ENCODE measurements around the gene ARHGEF18.

ARHGEF18 gene

DNA sequence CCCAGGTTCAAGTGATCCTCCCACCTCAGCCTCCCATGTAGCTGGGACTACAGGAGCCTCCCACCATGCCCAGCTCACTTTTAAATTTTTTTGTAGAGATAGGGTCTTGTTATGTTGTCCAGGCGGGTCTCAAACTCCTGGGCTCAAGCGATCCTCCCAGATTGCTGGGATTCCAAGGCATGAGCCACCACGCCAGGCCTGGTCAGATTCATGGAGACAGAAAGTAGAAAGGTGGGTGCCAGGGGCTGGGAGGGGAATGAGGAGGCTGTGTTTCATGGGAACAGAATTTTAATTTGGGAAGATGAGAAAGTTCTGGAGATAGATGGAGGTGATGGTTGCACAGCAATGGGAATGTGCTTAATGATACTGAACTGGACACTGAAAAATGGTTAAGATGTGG, 22.3 kb downstream of the ARHGEF18 start:
- no peaks in the 10 kb centered on the region for H3F3A ChIP-seq (ENCODE audit: control insufficient read depth, insufficient read depth)
- H3K27ac ChIP-seq (ENCODE audit: low read depth, low read length), result no peak overlapping the region
- H3K36me3 ChIP-seq (ENCODE audit: control insufficient read depth, low read length), result peaks cover 80% of the 10 kb centered on the region
- H4K20me1 ChIP-seq (ENCODE audit: control insufficient read depth, insufficient read depth, low read depth, low read length), result peaks cover 4% of the 10 kb centered on the region
- no peak for TF ChIP-seq EZH2phosphoT487 (IDR thresholded peaks at IDR 0.05; ENCODE audit: borderline replicate concordance, low read length)
- no peak for TF ChIP-seq CTCF (IDR thresholded peaks at IDR 0.05; ENCODE audit: low read depth, low read length, poor library complexity, severe bottlenecking)
- no peaks in the 10 kb centered on the region for H3K9me2 ChIP-seq (replicated peaks; ENCODE audit: control insufficient read depth, low read length)
- peaks cover 5% of the 10 kb centered on the region for H3K4me1 ChIP-seq (ENCODE audit: control insufficient read depth, low read length)
- no peaks in the 10 kb centered on the region for H3K9me3 ChIP-seq (ENCODE audit: control insufficient read depth, insufficient read depth, low read length)
- no peak overlapping the region for H3K4me2 ChIP-seq (ENCODE audit: low read length)
- peaks cover 31% of the 10 kb centered on the region for H3K79me2 ChIP-seq (ENCODE audit: control insufficient read depth, low read length)
- H3K27me3 ChIP-seq (ENCODE audit: control insufficient read depth, low read length), result no peaks in the 10 kb centered on the region
- H3K4me3 ChIP-seq (ENCODE audit: low read length), result no peak overlapping the region

GRCh38 chr19:7372810-7373209, 24.1 kb downstream of the ARHGEF18 start:
- Histone ChIP-seq H3F3A (ENCODE audit: control insufficient read depth, insufficient read depth) (no peaks in the 10 kb centered on the region), H3K27ac (ENCODE audit: low read depth, low read length) (no peak overlapping the region), H3K27me3 (ENCODE audit: control insufficient read depth, low read length) (no peaks in the 10 kb centered on the region), H3K4me3 (ENCODE audit: low read length) (no peak overlapping the region), H3K36me3 (ENCODE audit: control insufficient read depth, low read length) (peaks cover 85% of the 10 kb centered on the region), H3K79me2 (ENCODE audit: control insufficient read depth, low read length) (peaks cover 18% of the 10 kb centered on the region), H3K4me1 (ENCODE audit: control insufficient read depth, low read length) (no peaks in the 10 kb centered on the region), H3K9me3 (ENCODE audit: control insufficient read depth, insufficient read depth, low read length) (no peaks in the 10 kb centered on the region), H4K20me1 (ENCODE audit: control insufficient read depth, insufficient read depth, low read depth, low read length) (peaks cover 4% of the 10 kb centered on the region; the same call in 1 of the 2 replicates), H3K4me2 (ENCODE audit: low read length) (no peak overlapping the region), H3K9me2 (replicated peaks; ENCODE audit: control insufficient read depth, low read length) (no peaks in the 10 kb centered on the region)
- TF ChIP-seq CTCF (IDR thresholded peaks at IDR 0.05; ENCODE audit: low read depth, low read length, poor library complexity, severe bottlenecking), result no peak
- no peak for TF ChIP-seq EZH2phosphoT487 (IDR thresholded peaks at IDR 0.05; ENCODE audit: borderline replicate concordance, low read length)

- H3K4me1 ChIP-seq (ENCODE audit: control insufficient read depth, low read length), result peaks cover 4% of the 10 kb centered on the region
- H3K4me3 ChIP-seq (ENCODE audit: low read length), result no peak overlapping the region
- no peaks in the 10 kb centered on the region for H3F3A ChIP-seq (ENCODE audit: control insufficient read depth, insufficient read depth)
- TF ChIP-seq EZH2phosphoT487 (IDR thresholded peaks at IDR 0.05; ENCODE audit: borderline replicate concordance, low read length) (no peak), CTCF (IDR thresholded peaks at IDR 0.05; ENCODE audit: low read depth, low read length, poor library complexity, severe bottlenecking) (no peak)
- peaks cover 8% of the 10 kb centered on the region for H3K79me2 ChIP-seq (ENCODE audit: control insufficient read depth, low read length)
- no peaks in the 10 kb centered on the region for H3K9me2 ChIP-seq (replicated peaks; ENCODE audit: control insufficient read depth, low read length)
- H3K4me2 ChIP-seq (ENCODE audit: low read length), result no peak overlapping the region
- H3K27me3 ChIP-seq (ENCODE audit: control insufficient read depth, low read length), result no peaks in the 10 kb centered on the region
- 0 out of 2 replicates have a peak, but pooled peaks cover 4% of the 10 kb centered on the region for H4K20me1 ChIP-seq (ENCODE audit: control insufficient read depth, insufficient read depth, low read depth, low read length)
- no peak overlapping the region for H3K27ac ChIP-seq (ENCODE audit: low read depth, low read length)
- H3K9me3 ChIP-seq (ENCODE audit: control insufficient read depth, insufficient read depth, low read length), result no peaks in the 10 kb centered on the region
- H3K36me3 ChIP-seq (ENCODE audit: control insufficient read depth, low read length), result peaks cover 83% of the 10 kb centered on the region
Observed at GRCh38 chr19:7373862-7374261, 25.1 kb downstream of the ARHGEF18 start.
